BLaER1 treated with 17β-estradiol and CSF1 and Interleukin-3, amounts not matched to agents 10 nM and 100 nM (cell line): ENCODE results near the gene CD209.

Experiments used
- H3K27ac ChIP-seq, 11 experiments: shearing (Covaris generic); formaldehyde crosslinking; 2 replicates each; pipeline ENCODE4 v1.8.1; 2022
- H3K27me3 ChIP-seq, 11 experiments: shearing (Covaris generic); formaldehyde crosslinking; 2 replicates each; pipeline ENCODE4 v1.8.1; 2022
- H3K36me3 ChIP-seq, 11 experiments: shearing (Covaris generic); formaldehyde crosslinking; 2 replicates each; pipeline ENCODE4 v1.8.1; 2022
- H3K4me1 ChIP-seq, 10 experiments: shearing (Covaris generic); formaldehyde crosslinking; 2 replicates each; pipeline ENCODE4 v1.8.1; 2022
- H3K4me2 ChIP-seq, 11 experiments: shearing (Covaris generic); formaldehyde crosslinking; 2 replicates each; pipeline ENCODE4 v1.8.1; 2022
- H3K4me3 ChIP-seq, 10 experiments: shearing (Covaris generic); formaldehyde crosslinking; 2 replicates each; pipeline ENCODE4 v1.8.1; 2022
- H3K9ac ChIP-seq, 11 experiments: shearing (Covaris generic); formaldehyde crosslinking; 2 replicates each; pipeline ENCODE4 v1.8.1; 2022
- H3K9me3 ChIP-seq, 11 experiments: shearing (Covaris generic); formaldehyde crosslinking; replicated peaks in 1 of 11; 2 replicates each; pipeline ENCODE4 v1.8.1; 2022
- H4K20me1 ChIP-seq, 11 experiments: shearing (Covaris generic); formaldehyde crosslinking; 2 replicates each; pipeline ENCODE4 v1.8.1; 2022
- Cebpa-rat ChIP-seq, 11 experiments: shearing (Covaris generic); IDR thresholded peaks; 2 replicates each; pipeline ENCODE4 v1.8.1; 2022

The CD209 gene

GRCh38 chr19:7739211-7739755, 8.1 kb downstream of the CD209 start:
- peak overlapping the region in 2 of 11 experiments; percentile 46 to 49; a peak in 2 of 22 replicates for H3K27ac ChIP-seq
- peaks cover 0 to 4% (median 0%) of the 10 kb centered on the region in 11 experiments; a peak in 3 of 22 replicates for H3K27me3 ChIP-seq
- H3K4me1 ChIP-seq, result peaks cover 28 to 92% (median 50%) of the 10 kb centered on the region in 10 experiments
- peak overlapping the region in 1 of 11 experiments; percentile 52; a peak in 2 of 22 replicates for H3K9ac ChIP-seq
- H3K4me2 ChIP-seq, result peak overlapping the region; percentile 41 to 99 (median 64)
- H3K9me3 ChIP-seq, result no peaks in the 10 kb centered on the region
- TF ChIP-seq Cebpa-rat (IDR thresholded peaks at IDR 0.05), result no peak
- H3K4me3 ChIP-seq, result no peak overlapping the region
- H3K36me3 ChIP-seq, result peaks cover 0 to 33% (median 0%) of the 10 kb centered on the region in 11 experiments; a peak in 4 of 22 replicates
- H4K20me1 ChIP-seq, result no peaks in the 10 kb centered on the region; a peak in 1 of 22 replicates

GRCh38 chr19:7738023-7738422, 9.3 kb downstream of the CD209 start:
- Histone ChIP-seq H3K9ac (no peak overlapping the region), H3K9me3 (no peaks in the 10 kb centered on the region), H3K4me3 (no peak overlapping the region), H3K4me2 (peak overlapping the region in 3 of 11 experiments; percentile 15 to 99 (median 84); a peak in 3 of 22 replicates), H3K27me3 (peaks cover 0 to 4% (median 0%) of the 10 kb centered on the region in 11 experiments; a peak in 3 of 22 replicates), H4K20me1 (no peaks in the 10 kb centered on the region), H3K36me3 (peaks cover 0 to 20% (median 0%) of the 10 kb centered on the region in 11 experiments; a peak in 4 of 22 replicates), H3K27ac (no peak overlapping the region), H3K4me1 (peaks cover 15 to 92% (median 48%) of the 10 kb centered on the region in 10 experiments)
- no peak for TF ChIP-seq Cebpa-rat (IDR thresholded peaks at IDR 0.05)

- H3K4me3 ChIP-seq, result no peak overlapping the region
- TF ChIP-seq Cebpa-rat (IDR thresholded peaks at IDR 0.05), result no peak
These were observed 10.1 kb downstream of the CD209 start for GRCh38 chr19:7737215-7737614.

GRCh38 chr19:7736148-7736547, 11.2 kb downstream of the CD209 start:
- Histone ChIP-seq H3K4me3 (no peak overlapping the region), H3K9me3 (no peaks in the 10 kb centered on the region), H3K9ac (no peak overlapping the region), H4K20me1 (no peaks in the 10 kb centered on the region), H3K27ac (peak overlapping the region in 2 of 11 experiments; percentile 88 to 90; a peak in 3 of 22 replicates), H3K36me3 (0 out of 22 replicates have a peak, but pooled peaks cover 0 to 5% (median 0%) of the 10 kb centered on the region in 11 experiments), H3K4me1 (peaks cover 9 to 95% (median 52%) of the 10 kb centered on the region in 10 experiments), H3K27me3 (peaks cover 7 to 19% (median 14%) of the 10 kb centered on the region in 11 experiments), H3K4me2 (peak overlapping the region in 5 of 11 experiments; percentile 32 to 98 (median 71); a peak in 9 of 22 replicates)
- no peak for TF ChIP-seq Cebpa-rat (IDR thresholded peaks at IDR 0.05)

More at GRCh38 chr19:7737215-7737614, 10.1 kb downstream of the CD209 start:
- Histone ChIP-seq H3K27me3 (peaks cover 0 to 8% (median 4%) of the 10 kb centered on the region in 11 experiments; a peak in 16 of 22 replicates), H4K20me1 (no peaks in the 10 kb centered on the region), H3K4me1 (peaks cover 9 to 96% (median 47%) of the 10 kb centered on the region in 10 experiments), H3K36me3 (peaks cover 0 to 15% (median 0%) of the 10 kb centered on the region in 11 experiments; a peak in 4 of 22 replicates), H3K4me2 (peak overlapping the region in 2 of 11 experiments; percentile 15 to 22; a peak in 6 of 22 replicates), H3K9me3 (no peaks in the 10 kb centered on the region), H3K9ac (no peak overlapping the region), H3K27ac (no peak overlapping the region; a peak in 1 of 22 replicates)

- peak overlapping the region in 10 of 11 experiments; percentile 7 to 98 (median 70); a peak in 18 of 22 replicates for H3K4me2 ChIP-seq
These were observed 12.8 kb downstream of the CD209 start for GRCh38 chr19:7734220-7735203.

GRCh38 chr19:7733376-7733775, 14.0 kb downstream of the CD209 start:
- no peaks in the 10 kb centered on the region for H3K36me3 ChIP-seq
- H3K9ac ChIP-seq, result peak overlapping the region in 4 of 11 experiments; percentile 14 to 65 (median 37); a peak in 4 of 22 replicates
- H3K4me2 ChIP-seq, result peak overlapping the region in 7 of 11 experiments; percentile 65 to 98 (median 72); a peak in 14 of 22 replicates
- no peak for TF ChIP-seq Cebpa-rat (IDR thresholded peaks at IDR 0.05)
- peaks cover 35 to 47% (median 42%) of the 10 kb centered on the region in 11 experiments for H3K27me3 ChIP-seq
- H3K9me3 ChIP-seq, result no peaks in the 10 kb centered on the region
- H3K4me3 ChIP-seq, result peak overlapping the region in 1 of 10 experiments; percentile 9; a peak in 1 of 20 replicates
- peak overlapping the region in 7 of 11 experiments; percentile 65 to 90 (median 88); a peak in 13 of 22 replicates for H3K27ac ChIP-seq
- no peaks in the 10 kb centered on the region for H4K20me1 ChIP-seq
- peaks cover 0 to 91% (median 42%) of the 10 kb centered on the region in 10 experiments; a peak in 15 of 20 replicates for H3K4me1 ChIP-seq

More at GRCh38 chr19:7734220-7735203, 12.8 kb downstream of the CD209 start:
- Histone ChIP-seq H3K36me3 (no peaks in the 10 kb centered on the region), H3K27ac (peak overlapping the region in 9 of 11 experiments; percentile 22 to 90 (median 81); a peak in 16 of 22 replicates), H3K27me3 (peaks cover 24 to 35% (median 31%) of the 10 kb centered on the region in 11 experiments), H3K4me3 (no peak overlapping the region), H3K4me1 (peaks cover 6 to 91% (median 48%) of the 10 kb centered on the region in 10 experiments), H3K9me3 (no peaks in the 10 kb centered on the region), H4K20me1 (no peaks in the 10 kb centered on the region), H3K9ac (peak overlapping the region in 6 of 11 experiments; percentile 43 to 78 (median 68); a peak in 14 of 22 replicates)
- TF ChIP-seq Cebpa-rat (IDR thresholded peaks at IDR 0.05), result peak; percentile 72 to 99 (median 96); a peak in 21 of 22 replicates

GRCh38 chr19:7732045-7732444, 15.3 kb downstream of the CD209 start, which contains the start of gene CLEC4G:
Gene CLEC4G, minus strand, starts transcription at chr19:7732110. Its CDS starts 8 bp downstream, at chr19:7732102.
- Histone ChIP-seq H3K4me2 (peak within 1 kb of the TSS in 5 of 11 experiments; percentile 70 to 98 (median 86); a peak in 10 of 22 replicates), H3K9me3 (peaks cover 0 to 8% (median 0%) of the 10 kb centered on the region in 11 experiments; a peak in 7 of 22 replicates), H3K27ac (peak within 1 kb of the TSS in 2 of 11 experiments; percentile 5 to 88; a peak in 3 of 22 replicates), H3K36me3 (no peaks in the 10 kb centered on the region), H3K27me3 (peaks cover 39 to 59% (median 54%) of the 10 kb centered on the region in 11 experiments), H3K4me1 (peaks cover 0 to 79% (median 38%) of the 10 kb centered on the region in 10 experiments; a peak in 15 of 20 replicates), H3K4me3 (no peak within 1 kb of the TSS), H4K20me1 (no peaks in the 10 kb centered on the region), H3K9ac (no peak within 1 kb of the TSS; a peak in 1 of 22 replicates)
- no peak for TF ChIP-seq Cebpa-rat (IDR thresholded peaks at IDR 0.05)

- peaks cover 39 to 59% (median 54%) of the 10 kb centered on the region in 11 experiments for H3K27me3 ChIP-seq
- no peak for TF ChIP-seq Cebpa-rat (IDR thresholded peaks at IDR 0.05)
These were observed 15.7 kb downstream of the CD209 start for GRCh38 chr19:7731615-7732014.

More at GRCh38 chr19:7731615-7732014, 15.7 kb downstream of the CD209 start:
- no peak overlapping the region for H3K4me3 ChIP-seq
- no peaks in the 10 kb centered on the region for H3K36me3 ChIP-seq
- H3K27ac ChIP-seq, result no peak overlapping the region; a peak in 1 of 22 replicates
- H3K9me3 ChIP-seq, result peaks cover 0 to 9% (median 0%) of the 10 kb centered on the region in 11 experiments; a peak in 7 of 22 replicates
- H3K4me2 ChIP-seq, result peak overlapping the region in 5 of 11 experiments; percentile 32 to 54 (median 36); a peak in 7 of 22 replicates
- no peaks in the 10 kb centered on the region for H4K20me1 ChIP-seq
- peaks cover 0 to 75% (median 38%) of the 10 kb centered on the region in 10 experiments; a peak in 15 of 20 replicates for H3K4me1 ChIP-seq
- H3K9ac ChIP-seq, result no peak overlapping the region
